Upper lobe of right lung (tissue), 1 donor: ENCODE measurements around the gene SLC4A11. TPM values are rescaled to one million over a fixed set of nuclear protein-coding genes. Genes with fewer than 3 reads are reported as not detected.
"Not testable (repeated sequence)": the region's sequence is repeated elsewhere in the genome, so short reads cannot be mapped to it uniquely, and the experiment has no call there.

Experiments used
- ATAC-seq: fragments of 200-7000 bp; cut with Tn5 transposase; one replicate; pipeline ENCODE4 v1.9.1; 2020; ENCODE audit warnings: mild to moderate bottlenecking, moderate library complexity
- DNase-seq: peaks from one replicate; pipeline ENCODE4 v3.0.0-alpha.2; 2020
- H3K27ac ChIP-seq: fragments of 200-600 bp; one replicate; pipeline ENCODE4 v1.8.0; 2022
- H3K27me3 ChIP-seq: fragments of 200-600 bp; one replicate; pipeline ENCODE4 v1.8.0; 2022; ENCODE audit warnings: mild to moderate bottlenecking
- H3K36me3 ChIP-seq: fragments of 200-600 bp; one replicate; pipeline ENCODE4 v1.8.0; 2022
- H3K4me1 ChIP-seq: fragments of 200-600 bp; one replicate; pipeline ENCODE4 v1.8.0; 2022
- H3K4me3 ChIP-seq: fragments of 200-600 bp; one replicate; pipeline ENCODE4 v1.8.0; 2022; ENCODE audit warnings: mild to moderate bottlenecking
- H3K9me3 ChIP-seq: fragments of 200-600 bp; one replicate; pipeline ENCODE4 v1.8.0; 2022
- intact Hi-C: fragments of 100-400 bp; cut with DNase I; formaldehyde crosslinking; loops from one replicate; pipeline ENCODE4 v1.11.0; 2022
- total RNA-seq: library from RNA; stranded (reverse); fragmentation: NEBNext Ultra II Directional; extraction: Animal tissue kit (Norgen Biotek cat#: 25700); gene quantifications from one replicate; pipeline ENCODE4 v1.2.1, GENCODE V29; 2021
- TF ChIP-seq, protein P1 (sequence below): fragments of 200-600 bp; IDR thresholded peaks from one replicate; pipeline ENCODE4 v1.8.0; 2022; ENCODE audit warnings: antibody characterized with exemption
- donor health status: DM: no; HTN: yes; CAD: no; lungs with severe emphysema.

Gene SLC4A11
- total RNA-seq, 1 donor from 2014 or later, result 2.7 TPM

DNA sequence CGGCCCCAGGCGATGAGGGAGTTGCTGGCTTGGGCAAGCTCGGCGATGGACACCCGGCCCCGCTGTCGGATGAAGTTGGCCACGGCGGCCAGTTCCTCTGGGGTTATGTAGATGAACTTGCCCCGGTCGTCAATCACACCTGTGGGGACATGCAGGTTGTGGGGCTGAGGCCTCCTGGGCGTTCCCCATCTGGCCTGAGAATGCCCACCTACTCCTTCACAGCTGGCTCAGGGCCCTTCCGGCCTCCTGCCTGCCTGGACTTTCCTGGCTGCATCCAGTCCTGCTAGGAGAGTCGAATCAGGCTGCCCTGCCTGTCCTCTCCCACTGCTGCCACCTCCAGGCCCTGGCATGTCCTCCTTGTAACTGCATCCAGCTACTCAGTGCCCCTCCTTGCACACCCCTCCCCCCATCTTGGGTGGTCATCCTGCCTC, 48.3 kb downstream of the SLC4A11 start:
- H3K27ac ChIP-seq, result no peak overlapping the region
- no peaks in the 10 kb centered on the region for H3K9me3 ChIP-seq
- TF ChIP-seq, protein P1, sequence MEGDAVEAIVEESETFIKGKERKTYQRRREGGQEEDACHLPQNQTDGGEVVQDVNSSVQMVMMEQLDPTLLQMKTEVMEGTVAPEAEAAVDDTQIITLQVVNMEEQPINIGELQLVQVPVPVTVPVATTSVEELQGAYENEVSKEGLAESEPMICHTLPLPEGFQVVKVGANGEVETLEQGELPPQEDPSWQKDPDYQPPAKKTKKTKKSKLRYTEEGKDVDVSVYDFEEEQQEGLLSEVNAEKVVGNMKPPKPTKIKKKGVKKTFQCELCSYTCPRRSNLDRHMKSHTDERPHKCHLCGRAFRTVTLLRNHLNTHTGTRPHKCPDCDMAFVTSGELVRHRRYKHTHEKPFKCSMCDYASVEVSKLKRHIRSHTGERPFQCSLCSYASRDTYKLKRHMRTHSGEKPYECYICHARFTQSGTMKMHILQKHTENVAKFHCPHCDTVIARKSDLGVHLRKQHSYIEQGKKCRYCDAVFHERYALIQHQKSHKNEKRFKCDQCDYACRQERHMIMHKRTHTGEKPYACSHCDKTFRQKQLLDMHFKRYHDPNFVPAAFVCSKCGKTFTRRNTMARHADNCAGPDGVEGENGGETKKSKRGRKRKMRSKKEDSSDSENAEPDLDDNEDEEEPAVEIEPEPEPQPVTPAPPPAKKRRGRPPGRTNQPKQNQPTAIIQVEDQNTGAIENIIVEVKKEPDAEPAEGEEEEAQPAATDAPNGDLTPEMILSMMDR, result no peak
- H3K27me3 ChIP-seq, result no peaks in the 10 kb centered on the region
- no peak for DNase-seq
- H3K4me3 ChIP-seq, result no peak overlapping the region
- ATAC-seq, result no peak
- H3K36me3 ChIP-seq, result peaks cover 64% of the 10 kb centered on the region
- no peaks in the 10 kb centered on the region for H3K4me1 ChIP-seq
- intact Hi-C loops, result no loop called here

DNA sequence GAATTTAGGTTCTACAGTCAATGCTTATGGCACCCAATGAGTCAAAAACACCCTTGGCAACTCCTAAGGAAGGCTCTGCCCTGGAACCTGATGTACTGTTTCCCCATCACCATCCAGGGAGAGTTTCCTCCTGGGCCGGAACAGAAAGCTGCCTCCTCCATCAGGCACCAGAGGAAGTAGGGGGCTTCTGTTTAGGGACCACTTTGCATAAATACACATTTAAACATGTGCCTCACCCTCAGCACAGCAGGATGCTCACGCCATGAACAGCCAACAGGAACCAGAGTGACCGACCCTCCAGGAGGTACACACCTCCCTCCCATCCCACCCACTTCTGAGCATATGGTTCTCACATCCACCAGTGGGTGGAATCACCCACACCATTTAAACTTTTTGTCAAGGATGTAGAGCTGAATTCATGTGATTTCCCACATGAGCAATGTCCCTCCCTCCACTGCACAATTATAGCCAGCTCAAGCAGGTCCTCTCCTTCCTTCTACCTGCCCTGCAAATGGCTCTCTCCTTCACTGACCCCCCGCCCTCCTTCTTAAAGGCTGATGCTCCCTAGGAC, 49.3 kb downstream of the SLC4A11 start:
- H3K27me3 ChIP-seq, result no peaks in the 10 kb centered on the region
- intact Hi-C loops, result no loop called here
- H3K4me3 ChIP-seq, result no peak overlapping the region
- H3K36me3 ChIP-seq, result peaks cover 54% of the 10 kb centered on the region
- DNase-seq (no peak), ATAC-seq (no peak)
- H3K27ac ChIP-seq, result no peak overlapping the region
- no peaks in the 10 kb centered on the region for H3K4me1 ChIP-seq
- no peaks in the 10 kb centered on the region for H3K9me3 ChIP-seq
- TF ChIP-seq, protein P1, result no peak

DNA sequence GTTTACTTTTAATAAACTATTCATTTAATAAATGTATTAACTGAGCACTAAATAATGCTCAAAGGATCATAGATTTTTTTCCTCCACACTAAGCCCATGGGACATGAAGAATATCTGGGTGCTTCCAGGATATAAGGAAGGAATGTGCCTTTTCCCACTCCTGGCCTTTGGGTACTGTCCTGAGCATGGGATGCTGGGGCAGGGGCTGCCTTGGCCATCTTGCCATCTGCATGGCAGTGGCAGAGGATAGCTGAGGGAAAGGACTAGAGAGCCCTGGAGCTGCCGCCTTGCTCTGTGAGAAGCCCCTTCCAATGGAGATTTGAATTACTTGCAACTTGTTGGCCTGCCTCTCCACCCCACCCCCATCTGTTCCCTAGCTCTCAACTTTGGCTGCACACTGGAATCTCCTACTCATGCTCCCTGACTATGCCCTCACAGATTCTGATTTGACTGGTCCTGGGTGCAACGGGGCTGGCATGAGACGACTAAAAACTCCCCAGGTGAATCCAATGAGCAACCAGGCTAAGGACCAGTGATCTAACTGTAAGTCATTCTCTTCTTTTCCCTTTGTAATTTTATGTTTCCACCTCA, 50.1 kb downstream of the SLC4A11 start:
- H3K9me3 ChIP-seq, result no peaks in the 10 kb centered on the region
- intact Hi-C loops, result no loop called here
- no peak overlapping the region for H3K27ac ChIP-seq
- H3K4me1 ChIP-seq, result no peaks in the 10 kb centered on the region
- DNase-seq (no peak), ATAC-seq (no peak)
- no peaks in the 10 kb centered on the region for H3K27me3 ChIP-seq
- H3K4me3 ChIP-seq, result no peak overlapping the region
- TF ChIP-seq, protein P1, result no peak
- H3K36me3 ChIP-seq, result peaks cover 47% of the 10 kb centered on the region

DNA sequence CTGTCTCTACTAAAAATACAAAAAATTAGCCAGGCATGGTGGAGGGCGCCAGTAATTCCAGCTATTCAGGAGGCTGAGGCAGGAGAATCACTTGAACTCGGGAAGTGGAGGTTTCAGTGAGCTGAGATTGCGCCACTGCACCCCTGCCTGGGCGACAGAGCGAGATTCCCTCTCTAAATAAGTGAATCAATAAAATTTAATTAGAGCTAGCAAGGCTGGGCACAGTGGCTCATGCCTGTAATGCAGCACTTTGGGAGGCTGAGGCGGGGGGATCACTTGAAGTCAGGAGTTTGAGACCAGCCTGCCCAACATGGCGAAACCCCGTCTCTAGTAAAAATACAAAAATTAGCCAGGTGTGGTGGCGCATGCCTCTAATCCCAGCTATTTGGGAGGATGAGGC, 51.1 kb downstream of the SLC4A11 start:
- H3K4me3 ChIP-seq, H3K9me3 ChIP-seq, H3K4me1 ChIP-seq, DNase-seq, ATAC-seq, H3K27me3 ChIP-seq, H3K27ac ChIP-seq, intact Hi-C loops: not testable (repeated sequence)
- H3K36me3 ChIP-seq, result peaks cover 36% of the 10 kb centered on the region

DNA sequence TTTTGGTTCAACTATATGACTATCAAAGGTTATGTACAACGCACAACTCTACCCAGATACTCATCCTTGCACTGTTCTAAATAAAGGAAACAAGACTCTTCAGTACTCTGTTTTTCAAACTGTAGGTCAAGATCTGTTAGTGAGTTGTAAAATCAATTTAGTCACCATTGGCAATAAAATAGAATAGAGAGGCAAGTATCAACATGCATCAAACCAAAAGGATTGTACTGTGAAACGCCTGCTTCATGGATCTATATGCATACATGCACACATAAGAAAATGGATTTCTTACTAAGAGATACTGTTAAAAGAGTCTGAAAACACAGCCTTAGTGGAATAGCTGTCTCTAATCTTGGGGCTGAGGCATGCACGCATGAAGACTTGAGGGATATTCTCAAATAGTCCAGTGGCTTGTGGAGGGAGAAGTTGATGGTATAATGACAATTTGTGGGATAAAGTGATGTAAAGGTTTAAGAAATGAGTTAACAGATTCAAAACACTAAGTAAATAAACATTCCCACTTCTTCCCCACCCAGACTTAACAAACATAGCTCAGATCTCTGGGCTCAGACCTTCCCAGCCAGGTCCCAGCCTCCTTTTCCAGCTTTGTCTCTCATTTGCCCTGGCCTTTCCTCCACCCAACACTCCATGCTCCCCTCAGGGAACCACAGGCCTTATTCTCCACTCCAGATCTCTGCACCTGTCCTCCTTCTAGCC, 54.9 kb downstream of the SLC4A11 start:
- DNase-seq (no peak), ATAC-seq (no peak)
- no peaks in the 10 kb centered on the region for H3K4me1 ChIP-seq
- no peaks in the 10 kb centered on the region for H3K27me3 ChIP-seq
- TF ChIP-seq, protein P1, result no peak
- no peaks in the 10 kb centered on the region for H3K9me3 ChIP-seq
- H3K27ac ChIP-seq, result no peak overlapping the region
- H3K4me3 ChIP-seq, result no peak overlapping the region
- no peaks in the 10 kb centered on the region for H3K36me3 ChIP-seq
- intact Hi-C loops, result no loop called here

DNA sequence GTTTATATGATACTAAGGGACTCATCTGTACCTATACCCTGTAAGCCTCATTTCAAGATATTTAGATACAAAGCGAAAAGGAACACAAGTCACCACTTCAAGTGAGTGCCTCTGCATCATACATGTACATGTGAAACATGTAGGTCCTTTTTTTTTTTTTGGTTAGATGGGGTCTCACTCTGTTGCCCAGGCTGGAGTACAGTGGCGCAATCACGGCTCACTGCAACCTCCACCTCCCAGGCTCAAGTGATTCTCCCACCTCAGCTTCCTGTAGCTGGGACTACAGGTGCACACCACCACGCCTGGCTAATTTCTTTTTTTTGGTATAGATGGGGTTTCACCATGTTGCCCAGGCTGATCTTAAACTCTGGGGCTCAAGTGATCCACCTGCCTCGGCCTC, 56.6 kb downstream of the SLC4A11 start:
- H3K4me1 ChIP-seq, H3K36me3 ChIP-seq, DNase-seq, ATAC-seq, H3K27ac ChIP-seq, H3K4me3 ChIP-seq, H3K9me3 ChIP-seq, H3K27me3 ChIP-seq, intact Hi-C loops: not testable (repeated sequence)
